Hematopoietic multipotent progenitor cell treated with erythropoietin and hydrocortisone succinate and interleukin-3 and kit ligand, for 4 days (in vitro differentiated cells): ENCODE measurements around the gene GATAD2A.
"Not testable (repeated sequence)": the region's sequence is repeated elsewhere in the genome, so short reads cannot be mapped to it uniquely, and the experiment has no call there.

Source experiments
- DNase-seq: peaks from one replicate; pipeline ENCODE4 v3.0.0-alpha.2; 2015

Gene GATAD2A

GRCh38 chr19:19404879-19405860, at the start of gene GATAD2A:
Gene GATAD2A, plus strand, starts transcription at chr19:19405675. Its CDS starts 59,671 bp downstream, at chr19:19465346.
- peak; percentile 96 for DNase-seq

GRCh38 chr19:19356500-19356899, 49.0 kb upstream of the GATAD2A start:
- DNase-seq = no peak

GRCh38 chr19:19356901-19357566, 48.4 kb upstream of the GATAD2A start:
- DNase-seq = no peak

- DNase-seq = peak; percentile 90
Measured at GRCh38 chr19:19361075-19361594, 44.3 kb upstream of the GATAD2A start.

GRCh38 chr19:19362075-19362474, 43.4 kb upstream of the GATAD2A start:
- no peak for DNase-seq

- DNase-seq = peak; percentile 88
Measured at GRCh38 chr19:19366434-19367396, 38.8 kb upstream of the GATAD2A start.

- DNase-seq = no peak
Measured at GRCh38 chr19:19368087-19368486, 37.4 kb upstream of the GATAD2A start.

- no peak for DNase-seq
Measured at GRCh38 chr19:19371059-19371458, 34.4 kb upstream of the GATAD2A start.

GRCh38 chr19:19372656-19373416, 32.6 kb upstream of the GATAD2A start:
- DNase-seq = peak; percentile 94

- no peak for DNase-seq
Measured at GRCh38 chr19:19379527-19379926, 25.9 kb upstream of the GATAD2A start.

GRCh38 chr19:19380316-19380715, 25.2 kb upstream of the GATAD2A start:
- not testable (repeated sequence) for DNase-seq

- DNase-seq = no peak
Measured at GRCh38 chr19:19381007-19381926, 24.2 kb upstream of the GATAD2A start.

- no peak for DNase-seq
Measured at GRCh38 chr19:19382118-19382517, 23.4 kb upstream of the GATAD2A start.

- no peak for DNase-seq
Measured at GRCh38 chr19:19384486-19384885, 21.0 kb upstream of the GATAD2A start.

GRCh38 chr19:19385131-19385895, 20.2 kb upstream of the GATAD2A start:
- DNase-seq = peak; percentile 100

GRCh38 chr19:19385896-19386869, 19.3 kb upstream of the GATAD2A start:
- DNase-seq = peak; percentile 25

GRCh38 chr19:19387108-19387507, 18.4 kb upstream of the GATAD2A start:
- DNase-seq = no peak
